GM18508 (cell line): Measurements from ENCODE around the gene GALT.

Experiments
- ATAC-seq: cut with Tn5 transposase; IDR thresholded peaks from one replicate; pipeline ENCODE4 v1.9.1; 2021; ENCODE audit warnings: moderate number of reproducible peaks; ENCODE audit not compliant: insufficient read depth, unreplicated experiment

GALT gene

GRCh38 chr9:34675048-34675714 lies 28.7 kb downstream of the GALT start:
- ATAC-seq: no peak

GRCh38 chr9:34675869-34676268 lies 29.4 kb downstream of the GALT start:
- no peak for ATAC-seq

- ATAC-seq: no peak
Observed at GRCh38 chr9:34684145-34684544, 37.7 kb downstream of the GALT start.

GRCh38 chr9:34684816-34685215 lies 38.3 kb downstream of the GALT start:
- ATAC-seq: no peak

GRCh38 chr9:34685591-34685990 lies 39.1 kb downstream of the GALT start:
- ATAC-seq: no peak

- ATAC-seq: no peak
Observed at GRCh38 chr9:34686231-34686630, 39.8 kb downstream of the GALT start.

- ATAC-seq: no peak
Observed at GRCh38 chr9:34686732-34687131, 40.3 kb downstream of the GALT start.

- no peak for ATAC-seq
Observed at GRCh38 chr9:34687276-34688030, 41.0 kb downstream of the GALT start.

GRCh38 chr9:34688329-34689115 lies 42.0 kb downstream of the GALT start:
- ATAC-seq: no peak

GRCh38 chr9:34689116-34689470 lies 42.6 kb downstream of the GALT start:
- ATAC-seq: no peak

- no peak for ATAC-seq
Observed at GRCh38 chr9:34689512-34689911, 43.0 kb downstream of the GALT start.

- no peak for ATAC-seq
Observed at GRCh38 chr9:34690983-34691935, 44.8 kb downstream of the GALT start, which contains the start of gene CCL19. Gene CCL19 (minus strand): TSS chr9:34691276. CDS start chr9:34691139, 137 bp downstream.

GRCh38 chr9:34691936-34692315 lies 45.5 kb downstream of the GALT start:
- no peak for ATAC-seq

- no peak for ATAC-seq
Observed at GRCh38 chr9:34693560-34693959, 47.1 kb downstream of the GALT start.

- ATAC-seq: no peak
Observed at GRCh38 chr9:34694811-34695210, 48.3 kb downstream of the GALT start.
